ENCODE measurements around the gene MMP1. TPM values are rescaled to one million over a fixed set of nuclear protein-coding genes. Genes with fewer than 3 reads are reported as not detected.
A peak's percentile ranks its signal among the peaks of the same experiment; 100 is the strongest.

MMP1 gene
- total and polyA plus RNA-seq, 2 of the 4 experiments (the other 2 are of a cell fraction), result 166 to 245 TPM

- H4K91ac ChIP-seq (ENCODE audit: insufficient read depth, low read depth, low read length), result no peak overlapping the region
Measured at GRCh38 chr11:102831489-102832440, 33.8 kb upstream of the MMP1 start.

More at GRCh38 chr11:102831489-102832440, 33.8 kb upstream of the MMP1 start:
- no peaks in the 10 kb centered on the region for H3K79me1 ChIP-seq (ENCODE audit: low read depth in 1 of 2, low read length in 2 of 2)
- ChIA-PET POLR2A (ENCODE audit: unreplicated experiment) (no interaction called here), CTCF (interaction anchor here (1.0 to 1.8 kb wide), 2 partner anchors 83 to 110 kb away, joined by 3 to 5 read pairs; no protein-coding TSS in a partner anchor)
- no peak overlapping the region for H3K14ac ChIP-seq (replicated peaks; ENCODE audit: low read depth, low read length)
- H3K4me3 ChIP-seq (ENCODE audit: insufficient read depth, low read depth, low read length), result peak overlapping the region; percentile 49
- H2BK5ac ChIP-seq (ENCODE audit: low read depth, low read length, poor library complexity, severe bottlenecking), result no peak overlapping the region
- H2BK20ac ChIP-seq (ENCODE audit: low read depth, low read length), result no peak overlapping the region
- BruUV-seq (replicated peaks), result no TSS peak
- in situ Hi-C loops (cut with MboI; ENCODE audit: low sequenced_read_pairs) (no loop called here), dilution Hi-C loops (cut with HindIII; ENCODE audit: low sequenced_read_pairs, unreplicated experiment) (no loop called here), intact Hi-C loops (cut with micrococcal nuclease) (no loop called here)
- no peaks in the 10 kb centered on the region for H3K9me3 ChIP-seq (ENCODE audit: control insufficient read depth, insufficient read depth, low read length)
- DNase-seq (peak; percentile 23), ATAC-seq (ENCODE audit: low read depth) (peak; percentile 54; the same call in 1 of the 2 replicates)
- H4K20me1 ChIP-seq (ENCODE audit: insufficient read depth, low read length), result no peaks in the 10 kb centered on the region
- H3K36me3 ChIP-seq (ENCODE audit: control insufficient read depth, insufficient read depth, low read length), result no peaks in the 10 kb centered on the region
- no peak overlapping the region for H2BK120ac ChIP-seq (ENCODE audit: low read depth, low read length)
- H3K4me1 ChIP-seq (ENCODE audit: control insufficient read depth, insufficient read depth, low read length), result no peaks in the 10 kb centered on the region; the same call in 1 of the 2 replicates
- H2AK9ac ChIP-seq (replicated peaks; ENCODE audit: low read depth, low read length, poor library complexity), result no peak overlapping the region
- H2AK5ac ChIP-seq (ENCODE audit: low read depth, low read length), result no peak overlapping the region
- no peak overlapping the region for H3K27ac ChIP-seq (ENCODE audit: insufficient read depth, low read length)
- H3K27me3 ChIP-seq (ENCODE audit: control insufficient read depth, insufficient read depth, low read length), result no peaks in the 10 kb centered on the region; the same call in 1 of the 2 replicates
- H3K9me1 ChIP-seq (ENCODE audit: insufficient read depth, low read length), result 0 out of 2 replicates have a peak, but pooled peaks cover 2% of the 10 kb centered on the region
- H4K8ac ChIP-seq (ENCODE audit: low read depth in 2 of 2, low read length in 2 of 2), result no peak overlapping the region
- no peak overlapping the region for H3K56ac ChIP-seq (ENCODE audit: extremely low read depth, insufficient read depth, low read length)
- no peak overlapping the region for H3K9ac ChIP-seq (ENCODE audit: low read depth, low read length)
- TF ChIP-seq RCOR1 (IDR thresholded peaks at IDR 0.05; ENCODE audit: insufficient replicate concordance, low read length) (no peak), CTCF (conservative IDR thresholded peaks at IDR 0.05; ENCODE audit: low read depth, low read length) (peak; percentile 58), SMC3 (IDR thresholded peaks at IDR 0.05; ENCODE audit: low read depth, low read length) (peak; percentile 42), RAD21 (IDR thresholded peaks at IDR 0.05; ENCODE audit: low read length) (peak; percentile 59)
- no peak overlapping the region for H3K4ac ChIP-seq (ENCODE audit: low read depth, low read length)
- H3K4me2 ChIP-seq (ENCODE audit: low read depth, low read length), result peak overlapping the region; percentile 78
- no peak overlapping the region for H3K18ac ChIP-seq (ENCODE audit: low read depth, low read length)
- 83% methylated on average over 12 of the region's 38 CpGs; no CpG with 5 or more reads in 1 of the 2 experiments for WGBS, 2 experiments (ENCODE audit: extremely low coverage in 2 of 2, insufficient read length in 1 of 2)
- no peak overlapping the region for H3K23ac ChIP-seq (ENCODE audit: low read depth, low read length)
- no peak overlapping the region for H2BK15ac ChIP-seq (ENCODE audit: low read depth, low read length)
- H2AFZ ChIP-seq (replicated peaks; ENCODE audit: low read length, poor library complexity), result peak overlapping the region; percentile 81
- H4K5ac ChIP-seq (ENCODE audit: low read depth, low read length), result no peak overlapping the region

All from IMR-90 (cell line).